Liver (tissue), 9 donors: ENCODE data around the gene HSP90AB1. TPM values are rescaled to one million over a fixed set of nuclear protein-coding genes. Genes with fewer than 3 reads are reported as not detected.

Experiments used
- DNase-seq: peaks from one replicate; pipeline ENCODE4 v3.0.0-alpha.2; 2017; ENCODE audit warnings: low spot score
- H3K27ac ChIP-seq, 2 donors: one replicate each; pipeline ENCODE4 v1.7.0; 2013; ENCODE audit warnings: inconsistent platforms in 2 of 2, low read length in 2 of 2, control low read depth in 1 of 2, low read depth in 1 of 2, mild to moderate bottlenecking in 1 of 2
- H3K27me3 ChIP-seq, 4 donors: one replicate each; pipeline versions ENCODE4 v1.6.1 to v1.7.0; 2013; ENCODE audit warnings: low read length in 3 of 4, inconsistent platforms in 1 of 4, mild to moderate bottlenecking in 1 of 4, moderate library complexity in 1 of 4; ENCODE audit not compliant: control insufficient read depth in 4 of 4, insufficient read depth in 4 of 4
- H3K36me3 ChIP-seq, 4 donors: one replicate each; pipeline versions ENCODE4 v1.6.1 to v1.7.0; 2013; ENCODE audit warnings: low read length in 3 of 4, mild to moderate bottlenecking in 3 of 4, low read depth in 1 of 4, moderate library complexity in 1 of 4; ENCODE audit not compliant: control insufficient read depth in 4 of 4, insufficient read depth in 3 of 4
- H3K4me1 ChIP-seq, 4 donors: one replicate each; pipeline versions ENCODE4 v1.6.1 to v1.7.0; 2013; ENCODE audit warnings: low read length in 3 of 4, mild to moderate bottlenecking in 3 of 4, moderate library complexity in 1 of 4; ENCODE audit not compliant: control insufficient read depth in 4 of 4, insufficient read depth in 4 of 4
- H3K4me3 ChIP-seq, 3 donors: one replicate each; pipeline versions ENCODE4 v1.6.1 to v1.7.0; 2013; ENCODE audit warnings: low read length in 3 of 3, control low read depth in 1 of 3, low read depth in 1 of 3, mild to moderate bottlenecking in 1 of 3
- H3K9ac ChIP-seq, 2 donors: one replicate each; pipeline ENCODE4 v1.7.0; 2013; ENCODE audit warnings: low read length in 2 of 2, mild to moderate bottlenecking in 2 of 2, moderate library complexity in 2 of 2, control low read depth in 1 of 2, low read depth in 1 of 2
- H3K9me3 ChIP-seq, 4 donors: one replicate each; pipeline versions ENCODE4 v1.6.1 to v1.7.0; 2013; ENCODE audit warnings: low read length in 3 of 4; ENCODE audit not compliant: control insufficient read depth in 4 of 4
- EGR1 ChIP-seq, 2 donors: IDR thresholded peaks; 2 replicates each; pipeline ENCODE4 v1.6.1; 2016 to 2018; ENCODE audit warnings: antibody characterized with exemption in 2 of 2, low read depth in 2 of 2
- FOXA1 ChIP-seq: IDR thresholded peaks from 2 replicates; pipeline ENCODE4 v1.6.1; 2016; ENCODE audit warnings: antibody characterized with exemption
- FOXA2 ChIP-seq: IDR thresholded peaks from 2 replicates; pipeline ENCODE4 v1.6.1; 2016; ENCODE audit warnings: antibody characterized with exemption
- HNF4G ChIP-seq: IDR thresholded peaks from 2 replicates; pipeline ENCODE4 v1.6.1; 2016; ENCODE audit warnings: antibody characterized with exemption
- NR2F2 ChIP-seq: IDR thresholded peaks from 2 replicates; pipeline ENCODE4 v1.6.1; 2016; ENCODE audit warnings: antibody characterized with exemption
- RAD21 ChIP-seq, 2 donors: IDR thresholded peaks; 2 replicates each; pipeline ENCODE4 v1.6.1; 2016; ENCODE audit warnings: antibody characterized with exemption in 2 of 2, mild to moderate bottlenecking in 2 of 2
- RXRA ChIP-seq, 2 donors: IDR thresholded peaks; 2 replicates each; pipeline ENCODE4 v1.6.1; 2017 to 2018; ENCODE audit warnings: antibody characterized with exemption in 2 of 2, mild to moderate bottlenecking in 1 of 2
- TAF1 ChIP-seq: conservative IDR thresholded peaks from 2 replicates; pipeline ENCODE4 v1.6.1; 2016; ENCODE audit warnings: antibody characterized with exemption, mild to moderate bottlenecking
- YY1 ChIP-seq: IDR thresholded peaks from 2 replicates; pipeline ENCODE4 v1.6.1; 2016; ENCODE audit warnings: antibody characterized with exemption, mild to moderate bottlenecking
- WGBS: extraction: QIAGEN DNeasy Blood & Tissue Kit; methylation state at CpG from one replicate; pipeline ENCODE4 v1.1.7; 2013; 5-methylcytosine and 5-hydroxymethylcytosine counted together
- polyA plus RNA-seq, 2 donors: library from polyadenylated mRNA; stranded (reverse) in 1 of 2; unstranded in 1 of 2; fragments of 200-250 nt in 1 of 2; fragments of >200 nt in 1 of 2; fragmentation: Nextera tagmentation in 1 of 2; extraction: Ambion mirVana in 1 of 2; gene quantifications; one replicate each; pipeline versions ENCODE4 v1.2.1 to v1.2.3, GENCODE V29; 2013 to 2015
- total RNA-seq, 2 donors: library from RNA; depleted of rRNA; stranded (reverse); fragments of >200 nt; gene quantifications; one replicate each; pipeline ENCODE4 v1.2.3, GENCODE V29; 2014
- TF ChIP-seq, protein P1 (sequence below): IDR thresholded peaks from 2 replicates; pipeline ENCODE4 v1.6.1; 2016; ENCODE audit warnings: antibody characterized with exemption, mild to moderate bottlenecking
- TF ChIP-seq, protein P2 (sequence below): IDR thresholded peaks from 2 replicates; pipeline ENCODE4 v1.6.1; 2016; ENCODE audit warnings: antibody characterized with exemption
- TF ChIP-seq, protein P3 (sequence below): IDR thresholded peaks from 2 replicates; pipeline ENCODE4 v1.6.1; 2016; ENCODE audit warnings: antibody characterized with exemption
- TF ChIP-seq, protein P4 (sequence below): IDR thresholded peaks from 2 replicates; pipeline ENCODE4 v1.6.1; 2016; ENCODE audit warnings: antibody characterized with exemption
- TF ChIP-seq, protein P5 (sequence below): fragments of 150-350 bp; IDR thresholded peaks from 2 replicates; pipeline ENCODE4 v1.5.1; 2017; ENCODE audit warnings: improper control_type of control experiment, low read depth, low read length; ENCODE audit not compliant: missing input control
- donor health status: healthy.
- donor health status: healthy.
- donor health status: healthy.
- donor health status: healthy.
- donor health status: healthy.

Gene HSP90AB1
- total and polyA plus RNA-seq, 4 donors = 129 to 281 (median 203) TPM

DNA sequence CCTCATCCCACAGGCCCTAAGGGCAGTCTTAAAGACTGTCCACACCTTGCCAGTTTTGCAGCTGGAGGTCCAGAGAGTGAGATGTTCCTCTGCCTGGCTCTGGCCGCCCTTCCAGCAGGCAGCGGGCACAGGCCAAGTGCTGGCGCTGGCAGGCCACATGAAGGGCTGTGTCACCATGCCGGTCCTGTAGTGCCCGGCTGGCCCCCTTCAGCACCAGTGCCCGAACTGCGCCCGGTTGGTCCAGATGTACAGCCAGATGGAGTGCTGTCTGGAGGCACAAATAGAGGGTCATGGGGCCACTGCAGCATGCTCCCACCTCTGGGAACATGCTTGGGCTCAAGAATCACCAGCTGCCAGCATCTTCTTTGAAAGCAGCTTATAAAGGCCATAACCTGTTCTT, 14.7 kb downstream of the HSP90AB1 start:
- DNase-seq = no peak
- H3K27ac ChIP-seq = no peak overlapping the region
- TF ChIP-seq, protein P1, sequence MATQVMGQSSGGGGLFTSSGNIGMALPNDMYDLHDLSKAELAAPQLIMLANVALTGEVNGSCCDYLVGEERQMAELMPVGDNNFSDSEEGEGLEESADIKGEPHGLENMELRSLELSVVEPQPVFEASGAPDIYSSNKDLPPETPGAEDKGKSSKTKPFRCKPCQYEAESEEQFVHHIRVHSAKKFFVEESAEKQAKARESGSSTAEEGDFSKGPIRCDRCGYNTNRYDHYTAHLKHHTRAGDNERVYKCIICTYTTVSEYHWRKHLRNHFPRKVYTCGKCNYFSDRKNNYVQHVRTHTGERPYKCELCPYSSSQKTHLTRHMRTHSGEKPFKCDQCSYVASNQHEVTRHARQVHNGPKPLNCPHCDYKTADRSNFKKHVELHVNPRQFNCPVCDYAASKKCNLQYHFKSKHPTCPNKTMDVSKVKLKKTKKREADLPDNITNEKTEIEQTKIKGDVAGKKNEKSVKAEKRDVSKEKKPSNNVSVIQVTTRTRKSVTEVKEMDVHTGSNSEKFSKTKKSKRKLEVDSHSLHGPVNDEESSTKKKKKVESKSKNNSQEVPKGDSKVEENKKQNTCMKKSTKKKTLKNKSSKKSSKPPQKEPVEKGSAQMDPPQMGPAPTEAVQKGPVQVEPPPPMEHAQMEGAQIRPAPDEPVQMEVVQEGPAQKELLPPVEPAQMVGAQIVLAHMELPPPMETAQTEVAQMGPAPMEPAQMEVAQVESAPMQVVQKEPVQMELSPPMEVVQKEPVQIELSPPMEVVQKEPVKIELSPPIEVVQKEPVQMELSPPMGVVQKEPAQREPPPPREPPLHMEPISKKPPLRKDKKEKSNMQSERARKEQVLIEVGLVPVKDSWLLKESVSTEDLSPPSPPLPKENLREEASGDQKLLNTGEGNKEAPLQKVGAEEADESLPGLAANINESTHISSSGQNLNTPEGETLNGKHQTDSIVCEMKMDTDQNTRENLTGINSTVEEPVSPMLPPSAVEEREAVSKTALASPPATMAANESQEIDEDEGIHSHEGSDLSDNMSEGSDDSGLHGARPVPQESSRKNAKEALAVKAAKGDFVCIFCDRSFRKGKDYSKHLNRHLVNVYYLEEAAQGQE = no peak
- TF ChIP-seq, protein P2, sequence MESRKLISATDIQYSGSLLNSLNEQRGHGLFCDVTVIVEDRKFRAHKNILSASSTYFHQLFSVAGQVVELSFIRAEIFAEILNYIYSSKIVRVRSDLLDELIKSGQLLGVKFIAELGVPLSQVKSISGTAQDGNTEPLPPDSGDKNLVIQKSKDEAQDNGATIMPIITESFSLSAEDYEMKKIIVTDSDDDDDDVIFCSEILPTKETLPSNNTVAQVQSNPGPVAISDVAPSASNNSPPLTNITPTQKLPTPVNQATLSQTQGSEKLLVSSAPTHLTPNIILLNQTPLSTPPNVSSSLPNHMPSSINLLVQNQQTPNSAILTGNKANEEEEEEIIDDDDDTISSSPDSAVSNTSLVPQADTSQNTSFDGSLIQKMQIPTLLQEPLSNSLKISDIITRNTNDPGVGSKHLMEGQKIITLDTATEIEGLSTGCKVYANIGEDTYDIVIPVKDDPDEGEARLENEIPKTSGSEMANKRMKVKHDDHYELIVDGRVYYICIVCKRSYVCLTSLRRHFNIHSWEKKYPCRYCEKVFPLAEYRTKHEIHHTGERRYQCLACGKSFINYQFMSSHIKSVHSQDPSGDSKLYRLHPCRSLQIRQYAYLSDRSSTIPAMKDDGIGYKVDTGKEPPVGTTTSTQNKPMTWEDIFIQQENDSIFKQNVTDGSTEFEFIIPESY = no peak
- TF ChIP-seq RAD21 (IDR thresholded peaks at IDR 0.05) = no peak
- no peak for TF ChIP-seq YY1
- no peak for TF ChIP-seq RXRA (IDR thresholded peaks at IDR 0.05)
- no peak for TF ChIP-seq TAF1
- no peak for TF ChIP-seq FOXA1
- TF ChIP-seq FOXA2 = no peak
- TF ChIP-seq, protein P3, sequence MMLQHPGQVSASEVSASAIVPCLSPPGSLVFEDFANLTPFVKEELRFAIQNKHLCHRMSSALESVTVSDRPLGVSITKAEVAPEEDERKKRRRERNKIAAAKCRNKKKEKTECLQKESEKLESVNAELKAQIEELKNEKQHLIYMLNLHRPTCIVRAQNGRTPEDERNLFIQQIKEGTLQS = no peak
- TF ChIP-seq, protein P4, sequence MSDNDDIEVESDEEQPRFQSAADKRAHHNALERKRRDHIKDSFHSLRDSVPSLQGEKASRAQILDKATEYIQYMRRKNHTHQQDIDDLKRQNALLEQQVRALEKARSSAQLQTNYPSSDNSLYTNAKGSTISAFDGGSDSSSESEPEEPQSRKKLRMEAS = no peak
- no peak for TF ChIP-seq EGR1 (IDR thresholded peaks at IDR 0.05; ENCODE audit: low read depth in 2 of 2)
- TF ChIP-seq, protein P5, sequence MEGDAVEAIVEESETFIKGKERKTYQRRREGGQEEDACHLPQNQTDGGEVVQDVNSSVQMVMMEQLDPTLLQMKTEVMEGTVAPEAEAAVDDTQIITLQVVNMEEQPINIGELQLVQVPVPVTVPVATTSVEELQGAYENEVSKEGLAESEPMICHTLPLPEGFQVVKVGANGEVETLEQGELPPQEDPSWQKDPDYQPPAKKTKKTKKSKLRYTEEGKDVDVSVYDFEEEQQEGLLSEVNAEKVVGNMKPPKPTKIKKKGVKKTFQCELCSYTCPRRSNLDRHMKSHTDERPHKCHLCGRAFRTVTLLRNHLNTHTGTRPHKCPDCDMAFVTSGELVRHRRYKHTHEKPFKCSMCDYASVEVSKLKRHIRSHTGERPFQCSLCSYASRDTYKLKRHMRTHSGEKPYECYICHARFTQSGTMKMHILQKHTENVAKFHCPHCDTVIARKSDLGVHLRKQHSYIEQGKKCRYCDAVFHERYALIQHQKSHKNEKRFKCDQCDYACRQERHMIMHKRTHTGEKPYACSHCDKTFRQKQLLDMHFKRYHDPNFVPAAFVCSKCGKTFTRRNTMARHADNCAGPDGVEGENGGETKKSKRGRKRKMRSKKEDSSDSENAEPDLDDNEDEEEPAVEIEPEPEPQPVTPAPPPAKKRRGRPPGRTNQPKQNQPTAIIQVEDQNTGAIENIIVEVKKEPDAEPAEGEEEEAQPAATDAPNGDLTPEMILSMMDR = no peak
- TF ChIP-seq NR2F2 = no peak
- no peak for TF ChIP-seq HNF4G
- no peak overlapping the region for H3K4me3 ChIP-seq
- no peak overlapping the region for H3K9ac ChIP-seq
- 97% methylated on average over 8 of the region's 8 CpGs for WGBS
- H3K36me3 ChIP-seq = peaks cover 0 to 10% (median 8%) of the 10 kb centered on the region in 4 donors
- H3K27me3 ChIP-seq = no peaks in the 10 kb centered on the region
- peaks cover 16 to 41% (median 33%) of the 10 kb centered on the region in 4 donors for H3K4me1 ChIP-seq
- no peaks in the 10 kb centered on the region for H3K9me3 ChIP-seq
